Adrenal gland (tissue), 5 donors: Measurements from ENCODE around the gene GABRE.

ENCODE experiments used
- POLR2A ChIP-seq, 2 donors: fragments of 450-650 bp; IDR thresholded peaks; one replicate each; pipeline ENCODE4 v1.6.1; 2017; ENCODE audit warnings: antibody characterized with exemption in 2 of 2, mild to moderate bottlenecking in 2 of 2, moderate library complexity in 1 of 2
- TF ChIP-seq, protein P1 (sequence below), 6 experiments: fragments of 450-650 bp in 4 of 6; fragments of 200-600 bp in 2 of 6; sonication (generic) in 1 of 6; IDR thresholded peaks; 1 replicate in 5 of 6; 2 replicates in 1 of 6; pipeline versions ENCODE4 v1.5.1 to v1.8.0; 2016 to 2021; ENCODE audit warnings: antibody characterized with exemption in 6 of 6, mild to moderate bottlenecking in 2 of 6, moderate library complexity in 1 of 6
- donor health status: DM: no; HTN: no; CAD: no.

DNA sequence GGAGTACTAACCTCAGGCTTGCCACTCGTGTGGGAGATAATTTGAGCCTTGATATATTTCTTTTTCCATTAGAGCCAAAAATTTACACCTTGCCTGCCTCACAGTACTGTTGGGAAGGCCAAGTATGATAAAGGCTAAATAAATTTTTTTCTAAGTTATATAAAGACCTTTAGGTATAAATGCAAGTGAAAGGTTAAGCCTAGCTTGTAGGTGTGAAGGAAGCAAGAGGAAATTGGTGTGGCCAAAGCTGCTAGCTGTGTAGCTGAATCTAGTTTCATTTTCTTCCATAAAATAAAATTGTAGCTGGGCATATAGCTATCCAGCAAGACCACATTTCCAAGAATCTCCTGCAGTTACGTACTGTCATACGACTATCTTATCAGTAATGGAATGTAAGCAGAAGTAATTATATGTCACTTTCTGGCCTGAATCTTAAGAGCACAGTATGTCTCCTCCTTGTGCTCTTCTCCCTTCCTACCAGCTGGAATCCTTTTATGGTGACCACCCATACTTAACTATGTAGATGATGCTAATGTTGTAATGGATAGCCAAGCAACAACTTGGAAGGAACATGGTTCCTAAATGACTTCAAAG lies 14.3 kb upstream of the GABRE start:
- no peak for TF ChIP-seq POLR2A (IDR thresholded peaks at IDR 0.05)
- TF ChIP-seq, protein P1, sequence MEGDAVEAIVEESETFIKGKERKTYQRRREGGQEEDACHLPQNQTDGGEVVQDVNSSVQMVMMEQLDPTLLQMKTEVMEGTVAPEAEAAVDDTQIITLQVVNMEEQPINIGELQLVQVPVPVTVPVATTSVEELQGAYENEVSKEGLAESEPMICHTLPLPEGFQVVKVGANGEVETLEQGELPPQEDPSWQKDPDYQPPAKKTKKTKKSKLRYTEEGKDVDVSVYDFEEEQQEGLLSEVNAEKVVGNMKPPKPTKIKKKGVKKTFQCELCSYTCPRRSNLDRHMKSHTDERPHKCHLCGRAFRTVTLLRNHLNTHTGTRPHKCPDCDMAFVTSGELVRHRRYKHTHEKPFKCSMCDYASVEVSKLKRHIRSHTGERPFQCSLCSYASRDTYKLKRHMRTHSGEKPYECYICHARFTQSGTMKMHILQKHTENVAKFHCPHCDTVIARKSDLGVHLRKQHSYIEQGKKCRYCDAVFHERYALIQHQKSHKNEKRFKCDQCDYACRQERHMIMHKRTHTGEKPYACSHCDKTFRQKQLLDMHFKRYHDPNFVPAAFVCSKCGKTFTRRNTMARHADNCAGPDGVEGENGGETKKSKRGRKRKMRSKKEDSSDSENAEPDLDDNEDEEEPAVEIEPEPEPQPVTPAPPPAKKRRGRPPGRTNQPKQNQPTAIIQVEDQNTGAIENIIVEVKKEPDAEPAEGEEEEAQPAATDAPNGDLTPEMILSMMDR (IDR thresholded peaks at IDR 0.05), result no peak
